Activated T-cell treated with anti-CD3 and anti-CD28 coated beads, Interleukin-2, amount 50 U/mL, for 72 hours (primary cell): ENCODE measurements around the gene ANXA8. TPM values are rescaled to one million over a fixed set of nuclear protein-coding genes. Genes with fewer than 3 reads are reported as not detected.

Experiments
- ATAC-seq, 2 donors: fragments of 150-1000 bp; cut with Tn5 transposase; replicated peaks in 1 of 2; 2 replicates each; pipeline ENCODE4 v1.10.0; 2021; ENCODE audit warnings: moderate library complexity in 2 of 2, mild to moderate bottlenecking in 1 of 2
- DNase-seq, 2 donors: peaks; one replicate each; pipeline ENCODE4 v3.0.0; 2021 to 2022; ENCODE audit warnings: mixed read lengths in 1 of 2
- H3K27ac Mint-ChIP-seq: one replicate; pipeline ENCODE4 v1.8.0; 2022; ENCODE audit warnings: mild to moderate bottlenecking, moderate library complexity, mixed read lengths
- H3K27me3 Mint-ChIP-seq: one replicate; pipeline ENCODE4 v1.8.0; 2022; ENCODE audit warnings: low read depth, mixed read lengths
- H3K36me3 Mint-ChIP-seq, 2 donors: one replicate each; pipeline ENCODE4 v1.8.0; 2022; ENCODE audit warnings: mixed read lengths in 2 of 2, mild to moderate bottlenecking in 1 of 2; ENCODE audit not compliant: insufficient read depth in 2 of 2
- H3K4me1 Mint-ChIP-seq: one replicate; pipeline ENCODE4 v1.8.0; 2022; ENCODE audit warnings: low read depth, mixed read lengths
- H3K4me3 Mint-ChIP-seq, 2 donors: one replicate each; pipeline ENCODE4 v1.8.0; 2022; ENCODE audit warnings: mild to moderate bottlenecking in 2 of 2, mixed read lengths in 2 of 2, moderate library complexity in 2 of 2
- H3K9me3 Mint-ChIP-seq, 2 donors: one replicate each; pipeline ENCODE4 v1.8.0; 2022; ENCODE audit warnings: mixed read lengths in 2 of 2
- total RNA-seq, 2 donors: library from RNA; stranded (reverse); gene quantifications; one replicate each; pipeline ENCODE4 v1.2.3, GENCODE V29; 2022

The ANXA8 gene
- total RNA-seq, 2 donors from 2014 or later: not detected

DNA sequence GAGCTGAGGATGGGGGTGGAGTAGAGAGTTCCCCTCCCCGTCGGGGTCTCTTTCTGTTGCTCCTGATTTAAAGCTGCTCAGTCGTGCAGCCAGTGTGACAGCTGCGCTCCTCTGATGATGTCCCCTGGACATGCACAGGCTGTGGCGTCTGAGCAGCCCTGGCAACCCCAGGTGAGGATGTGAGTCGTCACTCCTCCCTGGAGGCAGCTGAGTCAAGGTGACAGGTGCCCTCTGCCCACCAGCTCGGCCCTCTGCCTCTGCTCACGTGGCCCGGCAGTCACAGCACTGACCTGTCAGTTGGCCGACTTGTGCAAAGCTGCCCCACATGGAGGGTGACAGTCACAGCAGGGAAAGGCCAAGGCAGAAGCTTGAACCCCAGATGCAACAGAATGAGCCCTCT is 33.9 kb downstream of the ANXA8 start:
- peaks cover 1 to 8% of the 10 kb centered on the region in 2 donors for H3K36me3 Mint-ChIP-seq
- peaks cover 6 to 8% of the 10 kb centered on the region in 2 donors for H3K9me3 Mint-ChIP-seq
- no peak overlapping the region for H3K4me3 Mint-ChIP-seq
- peaks cover 15% of the 10 kb centered on the region for H3K27me3 Mint-ChIP-seq
- H3K27ac Mint-ChIP-seq: no peak overlapping the region
- DNase-seq (no peak), ATAC-seq (no peak)
- H3K4me1 Mint-ChIP-seq: peaks cover 17% of the 10 kb centered on the region

DNA sequence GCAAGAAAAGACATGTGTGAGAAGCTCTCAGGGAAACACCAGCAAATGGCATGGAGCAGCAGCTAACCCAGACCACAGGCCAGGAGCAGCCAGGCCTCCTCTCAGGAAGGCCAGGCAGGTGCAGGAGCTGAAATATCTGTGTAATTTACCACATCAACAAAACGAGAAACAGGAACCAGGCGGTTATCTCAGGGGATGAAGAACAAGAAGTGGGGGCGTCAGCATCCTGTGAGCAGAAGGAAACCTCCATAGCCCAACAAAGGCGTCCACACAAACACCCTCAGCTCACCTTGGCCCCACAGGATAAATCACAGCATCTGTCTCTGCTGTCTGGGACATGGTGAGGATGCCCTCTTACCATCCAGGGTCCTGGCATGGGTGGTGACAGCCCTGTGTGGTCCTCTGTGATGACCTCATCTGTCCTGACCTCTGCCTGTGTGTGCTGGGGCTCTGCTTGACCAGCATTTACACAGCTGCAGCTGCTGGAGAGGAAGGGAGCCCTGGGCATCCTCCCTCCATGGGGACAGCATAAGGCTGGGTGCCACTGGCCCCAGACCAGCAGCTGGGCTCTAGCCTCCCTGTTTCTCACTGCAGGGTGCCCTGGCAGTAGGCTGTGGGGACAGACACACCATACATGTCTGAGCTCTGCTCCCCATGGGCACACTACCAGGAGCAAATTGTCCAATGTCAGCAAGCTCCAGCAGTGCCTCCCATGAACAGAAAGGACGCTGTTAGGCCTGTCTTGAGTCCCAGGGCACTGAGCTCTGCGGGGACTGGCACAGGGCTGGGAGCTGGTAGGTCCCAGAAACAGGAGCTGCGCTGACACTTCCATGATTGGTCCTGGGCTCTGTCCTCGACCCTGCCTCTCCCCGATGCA is 34.6 kb downstream of the ANXA8 start:
- H3K27ac Mint-ChIP-seq: no peak overlapping the region
- peaks cover 6 to 8% of the 10 kb centered on the region in 2 donors for H3K9me3 Mint-ChIP-seq
- H3K36me3 Mint-ChIP-seq: peaks cover 1 to 8% of the 10 kb centered on the region in 2 donors
- ATAC-seq: peak in 1 of 2 donors; percentile 32
- no peak overlapping the region for H3K4me3 Mint-ChIP-seq
- peaks cover 9% of the 10 kb centered on the region for H3K27me3 Mint-ChIP-seq
- no peak for DNase-seq
- H3K4me1 Mint-ChIP-seq: peaks cover 17% of the 10 kb centered on the region

DNA sequence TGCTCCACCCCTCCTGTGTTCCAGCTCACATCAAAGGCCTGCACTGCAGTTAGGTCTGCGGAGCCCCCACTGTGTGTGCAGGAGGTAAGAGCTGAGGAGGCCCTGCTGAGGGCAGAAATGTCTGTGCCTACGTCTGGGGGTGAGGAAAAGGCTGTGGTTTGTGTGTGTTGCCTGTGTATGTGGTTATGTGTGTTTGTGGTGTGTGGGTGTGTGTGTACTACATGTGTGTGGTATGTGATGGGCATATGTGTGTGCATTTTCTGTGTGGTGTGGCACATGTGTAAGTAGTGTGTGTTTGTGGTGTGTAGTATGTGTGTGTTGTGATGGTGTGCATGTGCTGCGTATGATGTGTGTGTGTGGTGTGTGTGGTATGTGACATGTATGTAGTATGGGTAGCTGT is 36.2 kb downstream of the ANXA8 start:
- H3K4me1 Mint-ChIP-seq: peaks cover 17% of the 10 kb centered on the region

DNA sequence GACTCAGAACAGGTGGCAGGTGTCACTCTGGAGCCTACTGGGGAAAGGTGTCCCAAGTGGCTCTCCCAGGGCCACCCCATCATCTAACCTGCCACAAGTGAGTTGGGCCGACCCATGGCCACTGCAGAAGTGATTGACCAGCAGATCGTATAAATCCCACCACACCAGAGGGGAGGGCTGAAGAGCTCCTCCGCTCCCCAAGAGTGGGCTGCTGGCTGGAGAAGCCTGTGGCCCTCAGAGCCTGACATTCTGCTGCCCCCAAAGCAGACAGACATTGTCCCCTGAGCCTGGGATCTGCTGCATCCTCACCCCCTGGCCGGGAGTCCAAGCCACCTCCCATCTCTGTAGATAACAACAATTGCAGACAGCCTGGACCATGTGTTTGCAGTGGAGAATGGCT is 36.7 kb downstream of the ANXA8 start:
- Mint-ChIP-seq H3K4me1 (peaks cover 17% of the 10 kb centered on the region), H3K9me3 (peaks cover 6 to 8% of the 10 kb centered on the region in 2 donors), H3K27me3 (peaks cover 3% of the 10 kb centered on the region)

More for the DNA sequence above, 36.2 kb downstream of the ANXA8 start:
- H3K9me3 Mint-ChIP-seq: peaks cover 6 to 8% of the 10 kb centered on the region in 2 donors
- H3K4me3 Mint-ChIP-seq: no peak overlapping the region
- H3K27ac Mint-ChIP-seq: no peak overlapping the region
- ATAC-seq (no peak), DNase-seq (no peak)
- H3K27me3 Mint-ChIP-seq: no peaks in the 10 kb centered on the region
- peaks cover 1 to 12% of the 10 kb centered on the region in 2 donors for H3K36me3 Mint-ChIP-seq

DNA sequence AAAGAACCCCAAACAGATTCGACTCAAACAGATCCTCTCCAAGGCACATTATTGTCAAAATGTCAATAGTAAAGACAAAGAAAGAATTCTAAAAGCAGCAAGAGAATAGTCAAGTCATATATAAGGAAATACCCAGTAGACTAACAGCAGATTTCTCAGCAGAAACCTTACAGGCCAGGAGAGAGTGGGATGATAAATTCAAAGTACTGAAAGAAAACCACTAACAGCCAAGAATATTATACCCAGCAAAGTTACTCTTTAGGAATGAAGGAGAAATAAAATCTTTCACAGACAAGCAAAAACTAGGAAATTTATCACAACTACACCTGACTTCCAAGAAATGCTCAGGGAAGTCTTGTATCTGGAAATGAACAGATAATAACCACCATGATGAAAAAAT is 38.2 kb downstream of the ANXA8 start:
- no peak for ATAC-seq
- no peak for DNase-seq
- Mint-ChIP-seq H3K9me3 (peaks cover 6 to 8% of the 10 kb centered on the region in 2 donors), H3K4me3 (no peak overlapping the region), H3K4me1 (peaks cover 17% of the 10 kb centered on the region), H3K27me3 (peaks cover 14% of the 10 kb centered on the region), H3K36me3 (peaks cover 1 to 12% of the 10 kb centered on the region in 2 donors), H3K27ac (no peak overlapping the region)

More for the DNA sequence above, 36.7 kb downstream of the ANXA8 start:
- DNase-seq (no peak), ATAC-seq (no peak)
- no peak overlapping the region for H3K4me3 Mint-ChIP-seq
- peaks cover 1 to 12% of the 10 kb centered on the region in 2 donors for H3K36me3 Mint-ChIP-seq
- no peak overlapping the region for H3K27ac Mint-ChIP-seq

DNA sequence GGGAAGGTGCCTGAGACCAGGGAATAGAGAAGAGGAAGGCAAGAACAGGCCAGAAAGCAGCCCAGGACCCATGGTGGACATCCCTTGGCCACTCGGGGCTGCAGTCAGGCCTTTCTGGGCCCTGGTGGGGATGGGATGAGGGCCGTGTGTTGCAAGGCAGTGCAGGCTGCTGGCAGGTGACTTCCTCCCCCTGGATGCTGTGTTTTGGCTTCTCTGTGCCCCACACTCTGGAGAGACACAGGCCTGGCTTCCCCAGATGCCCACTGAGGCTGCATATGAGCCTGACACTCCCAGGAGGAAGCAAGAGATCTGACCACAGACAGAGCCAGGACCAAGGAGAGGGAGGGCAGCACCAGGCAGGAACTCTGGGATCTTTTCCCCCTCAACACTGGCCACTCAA is 39.9 kb downstream of the ANXA8 start:
- Mint-ChIP-seq H3K9me3 (peaks cover 6 to 8% of the 10 kb centered on the region in 2 donors), H3K4me3 (no peak overlapping the region), H3K27me3 (peaks cover 14% of the 10 kb centered on the region), H3K4me1 (peaks cover 14% of the 10 kb centered on the region), H3K27ac (no peak overlapping the region), H3K36me3 (peaks cover 1 to 12% of the 10 kb centered on the region in 2 donors)
- ATAC-seq (no peak), DNase-seq (no peak)

DNA sequence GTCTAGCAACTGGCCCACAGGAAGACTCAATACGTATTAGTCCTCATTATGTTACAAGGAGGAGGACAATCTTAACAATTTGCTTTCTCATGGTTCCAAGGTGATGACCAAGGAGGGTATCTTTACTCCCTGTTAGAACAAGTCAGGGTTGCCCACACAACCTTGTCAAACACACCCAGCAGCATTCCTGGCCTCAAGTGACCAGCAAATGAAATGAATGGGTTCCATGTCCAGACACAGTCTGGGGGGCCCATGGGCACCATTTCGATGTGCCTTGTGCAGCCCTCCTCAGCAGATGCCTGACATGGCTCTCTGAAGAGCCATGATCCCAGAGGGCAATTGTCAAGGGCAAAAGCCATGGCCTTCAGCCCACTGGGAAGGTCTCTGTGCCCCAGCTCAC is 40.8 kb downstream of the ANXA8 start:
- peaks cover 14% of the 10 kb centered on the region for H3K27me3 Mint-ChIP-seq
- peaks cover 5% of the 10 kb centered on the region for H3K4me1 Mint-ChIP-seq
- no peak overlapping the region for H3K27ac Mint-ChIP-seq
- no peak for DNase-seq
- no peak overlapping the region for H3K4me3 Mint-ChIP-seq
- peaks cover 8% of the 10 kb centered on the region in 2 donors for H3K9me3 Mint-ChIP-seq
- H3K36me3 Mint-ChIP-seq: peaks cover 1 to 12% of the 10 kb centered on the region in 2 donors
- no peak for ATAC-seq

DNA sequence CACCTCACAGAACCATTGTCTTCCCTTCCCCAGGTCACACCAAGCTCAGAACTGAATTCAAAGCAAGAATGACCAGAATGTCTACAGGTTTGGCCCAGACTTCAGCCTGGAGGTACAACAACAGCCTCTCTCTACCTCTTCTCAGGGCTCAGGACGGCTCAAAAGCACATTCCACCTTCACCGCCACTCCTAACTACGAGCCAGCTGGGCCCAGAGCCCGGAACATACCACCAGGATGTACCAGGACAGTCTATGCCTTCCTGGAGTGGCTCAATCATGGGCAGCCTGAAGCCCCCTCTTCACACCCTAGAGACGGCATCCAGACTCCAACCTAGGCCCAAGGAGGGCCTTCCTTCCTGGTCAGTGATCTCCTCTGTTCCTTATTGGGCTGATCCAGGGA is 41.6 kb downstream of the ANXA8 start:
- Mint-ChIP-seq H3K9me3 (peaks cover 7 to 9% of the 10 kb centered on the region in 2 donors), H3K4me1 (no peaks in the 10 kb centered on the region), H3K27ac (no peak overlapping the region), H3K36me3 (peaks cover 1 to 12% of the 10 kb centered on the region in 2 donors), H3K4me3 (no peak overlapping the region), H3K27me3 (peaks cover 14% of the 10 kb centered on the region)
- no peak for ATAC-seq
- DNase-seq: no peak

DNA sequence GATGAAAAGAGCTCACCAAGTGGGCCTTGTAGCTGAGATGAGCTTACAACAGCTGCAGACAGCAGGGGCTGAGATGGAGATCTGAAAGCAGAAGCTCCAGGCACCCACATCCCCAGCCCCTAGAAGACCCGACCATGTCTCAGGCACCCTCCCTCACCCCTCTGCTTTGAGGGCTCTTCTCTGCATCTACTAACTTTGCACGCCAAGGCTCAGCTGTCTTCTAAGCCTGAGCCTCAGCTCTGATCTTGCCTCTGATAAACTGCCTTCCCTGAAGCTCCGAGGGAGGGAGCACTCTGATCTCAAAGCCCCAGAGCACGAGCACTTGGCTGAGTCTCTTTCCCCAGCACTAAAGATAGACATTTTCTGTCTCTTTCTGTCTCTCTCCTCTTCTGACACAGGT is 42.0 kb downstream of the ANXA8 start:
- Mint-ChIP-seq H3K36me3 (peaks cover 1 to 12% of the 10 kb centered on the region in 2 donors), H3K4me1 (no peaks in the 10 kb centered on the region), H3K9me3 (peaks cover 7 to 9% of the 10 kb centered on the region in 2 donors), H3K4me3 (no peak overlapping the region), H3K27me3 (peaks cover 14% of the 10 kb centered on the region), H3K27ac (no peak overlapping the region)
- DNase-seq (no peak), ATAC-seq (no peak)

DNA sequence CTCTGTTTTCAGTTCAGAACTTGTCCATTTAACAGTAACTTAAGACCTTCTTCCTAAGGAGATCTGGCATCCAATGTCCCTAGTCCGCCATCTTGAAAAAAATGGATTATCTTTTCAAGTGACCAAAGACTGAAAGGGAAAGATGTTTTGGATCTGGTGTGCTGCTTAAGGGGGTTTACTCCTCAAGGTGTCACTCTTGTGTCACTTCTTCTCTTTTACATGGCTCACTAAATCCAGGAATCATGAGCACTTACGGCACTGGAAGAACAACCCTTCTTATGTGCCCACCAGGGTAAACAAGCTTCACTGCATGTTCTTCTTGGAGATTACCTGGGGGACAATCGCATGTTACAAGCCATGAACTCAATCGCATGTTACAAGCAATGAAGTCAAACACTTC is 43.7 kb downstream of the ANXA8 start:
- Mint-ChIP-seq H3K36me3 (peaks cover 1 to 5% of the 10 kb centered on the region in 2 donors), H3K4me3 (no peak overlapping the region), H3K27me3 (peaks cover 30% of the 10 kb centered on the region), H3K4me1 (no peaks in the 10 kb centered on the region), H3K27ac (no peak overlapping the region), H3K9me3 (peaks cover 5 to 7% of the 10 kb centered on the region in 2 donors)
- ATAC-seq (no peak), DNase-seq (no peak)

DNA sequence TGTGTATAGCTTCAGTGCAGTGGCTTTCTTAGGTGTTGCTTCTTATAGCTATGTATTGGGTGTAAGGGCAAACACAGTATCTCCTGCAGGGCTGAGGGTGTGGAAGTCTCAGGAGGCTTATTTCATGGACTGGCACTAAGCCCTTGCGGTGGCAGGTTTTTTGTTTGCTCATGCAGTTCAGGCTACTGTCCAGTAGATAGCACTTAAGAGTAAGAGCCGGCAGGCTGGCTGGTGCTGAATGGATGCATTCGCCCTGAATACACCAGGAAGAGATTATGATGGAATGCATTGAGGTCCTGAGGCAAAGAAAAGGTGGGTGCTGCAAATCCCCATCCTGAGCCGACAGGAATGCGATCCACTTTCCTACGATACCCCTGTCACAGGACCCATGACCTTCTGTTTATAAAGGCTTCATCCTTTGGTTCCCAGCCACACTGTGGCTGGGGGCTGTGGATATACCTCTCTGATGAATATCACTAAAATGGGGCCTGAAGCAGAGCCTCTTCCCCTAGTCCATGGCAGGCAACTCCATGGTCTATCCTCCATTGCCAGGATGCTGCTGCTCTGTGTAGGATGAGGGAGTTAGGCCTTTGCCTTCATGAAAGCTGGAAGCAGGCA is 44.9 kb downstream of the ANXA8 start:
- DNase-seq: no peak
- Mint-ChIP-seq H3K27ac (no peak overlapping the region), H3K4me1 (no peaks in the 10 kb centered on the region), H3K27me3 (peaks cover 37% of the 10 kb centered on the region), H3K9me3 (peaks cover 4 to 9% of the 10 kb centered on the region in 2 donors), H3K4me3 (no peak overlapping the region), H3K36me3 (peaks cover 2 to 6% of the 10 kb centered on the region in 2 donors)
- no peak for ATAC-seq

DNA sequence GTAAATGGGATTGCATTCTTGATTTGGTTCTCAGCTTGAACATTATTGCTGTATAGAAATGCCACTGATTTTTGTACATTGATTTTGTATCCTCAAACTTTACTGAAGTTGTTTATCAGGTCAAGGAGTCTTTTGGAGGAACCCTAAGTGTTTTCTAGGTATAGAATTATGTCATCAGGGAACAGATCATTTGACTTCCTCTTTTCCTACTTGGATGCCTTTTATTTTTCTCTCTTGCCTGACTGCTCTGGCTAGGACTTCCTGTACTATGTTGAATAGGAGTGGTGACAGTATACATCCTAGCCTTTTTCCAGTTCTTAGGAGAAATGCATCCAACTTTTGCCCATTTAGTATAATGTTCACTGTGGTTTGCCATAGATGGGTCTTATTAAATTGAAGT is 48.8 kb downstream of the ANXA8 start:
- Mint-ChIP-seq H3K9me3 (peaks cover 4 to 9% of the 10 kb centered on the region in 2 donors), H3K36me3 (peaks cover 2 to 3% of the 10 kb centered on the region in 2 donors), H3K4me1 (no peaks in the 10 kb centered on the region), H3K27me3 (peaks cover 50% of the 10 kb centered on the region), H3K4me3 (no peak overlapping the region), H3K27ac (no peak overlapping the region)
- DNase-seq (no peak), ATAC-seq (no peak)

DNA sequence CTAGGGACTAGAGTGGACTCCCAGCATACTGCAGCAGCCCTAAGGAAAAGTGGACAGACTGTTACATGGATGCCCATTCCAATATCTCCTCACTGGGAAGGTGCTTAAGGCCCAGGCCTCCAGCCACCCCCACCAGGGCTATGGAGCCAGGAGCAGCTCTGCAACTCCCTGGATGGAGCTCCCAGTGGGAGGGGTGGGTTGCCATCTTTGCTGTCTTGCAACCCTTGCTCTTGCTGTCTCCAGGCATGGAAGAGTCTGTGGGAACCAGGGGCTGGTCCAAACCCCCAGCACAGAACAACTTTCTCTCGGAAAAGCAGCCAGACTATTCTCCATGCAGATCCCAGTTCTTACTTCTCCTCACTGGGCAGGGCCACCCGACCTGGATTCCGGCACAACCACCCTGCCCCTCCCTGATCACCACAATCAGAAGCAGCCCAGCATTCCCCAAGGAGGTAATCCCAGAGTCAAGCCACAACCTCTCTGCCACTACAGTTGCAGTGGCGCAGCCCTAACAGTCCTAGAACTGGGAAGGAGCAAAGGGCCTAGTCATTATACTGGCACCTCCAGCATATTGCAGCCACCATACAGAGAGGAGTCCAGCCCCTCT is 58.0 kb downstream of the ANXA8 start:
- no peak for ATAC-seq
- DNase-seq: no peak
- Mint-ChIP-seq H3K27me3 (peaks cover 10% of the 10 kb centered on the region), H3K27ac (no peak overlapping the region), H3K4me1 (no peaks in the 10 kb centered on the region), H3K36me3 (no peaks in the 10 kb centered on the region), H3K9me3 (no peaks in the 10 kb centered on the region), H3K4me3 (no peak overlapping the region)
